ENCODE measurements around the gene CLDN11.

Gene CLDN11

GRCh38 chr3:170470063-170471016 lies 51.7 kb downstream of the CLDN11 start:
- no peak for DNase-seq (ENCODE audit: low read depth)

DNA sequence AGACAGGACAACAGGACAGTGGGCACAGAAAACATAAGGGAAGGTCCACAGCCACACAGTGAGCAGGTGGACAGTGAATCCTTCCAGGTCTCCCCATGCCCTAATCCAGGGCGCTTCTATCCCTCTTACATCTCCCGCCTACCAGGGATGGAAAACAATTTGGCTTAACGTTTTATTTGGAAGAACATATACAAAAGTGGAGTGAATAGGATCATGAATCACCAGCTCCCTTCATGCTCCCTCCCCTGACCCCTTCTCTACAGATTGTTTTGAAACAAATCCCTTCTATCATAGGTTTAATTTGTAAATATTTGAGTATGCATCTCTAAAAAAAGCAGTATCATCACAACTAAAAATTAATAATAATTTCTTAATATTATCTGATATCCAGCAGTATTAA lies 52.5 kb downstream of the CLDN11 start:
- no peak for DNase-seq (ENCODE audit: low read depth)

GRCh38 chr3:170473358-170473757 lies 54.7 kb downstream of the CLDN11 start:
- DNase-seq (ENCODE audit: low read depth), result no peak

DNA sequence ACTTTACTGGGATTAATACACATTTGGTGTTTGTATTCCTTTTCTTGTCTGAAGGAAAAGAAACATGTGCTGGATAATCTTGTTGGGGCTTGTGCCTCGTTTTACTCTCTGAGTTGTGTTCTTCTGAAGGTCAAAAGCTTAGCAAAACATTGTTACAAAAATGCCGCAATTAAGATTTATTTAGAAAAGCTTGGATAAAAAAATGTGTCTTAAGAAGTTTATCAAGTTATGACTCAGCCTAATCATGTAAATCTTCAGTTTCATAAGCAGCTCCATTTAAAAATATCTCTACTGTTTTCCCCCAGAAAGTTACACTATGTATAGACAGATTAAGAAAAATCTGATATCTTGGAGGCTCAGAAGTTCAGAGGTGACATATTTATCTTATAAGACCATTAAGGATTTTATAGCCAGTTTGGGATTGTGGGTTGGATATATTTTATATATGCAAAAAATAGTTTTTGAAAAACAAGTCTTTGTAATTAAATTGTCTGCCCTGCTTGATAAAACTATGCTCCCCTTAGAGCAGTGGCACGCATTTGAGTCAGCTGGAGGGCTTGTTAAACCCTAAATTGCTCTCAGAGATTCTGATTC lies 56.5 kb downstream of the CLDN11 start:
- DNase-seq (ENCODE audit: low read depth), result no peak

- DNase-seq (ENCODE audit: low read depth), result no peak
These were observed 57.6 kb downstream of the CLDN11 start for GRCh38 chr3:170476291-170476690.

DNA sequence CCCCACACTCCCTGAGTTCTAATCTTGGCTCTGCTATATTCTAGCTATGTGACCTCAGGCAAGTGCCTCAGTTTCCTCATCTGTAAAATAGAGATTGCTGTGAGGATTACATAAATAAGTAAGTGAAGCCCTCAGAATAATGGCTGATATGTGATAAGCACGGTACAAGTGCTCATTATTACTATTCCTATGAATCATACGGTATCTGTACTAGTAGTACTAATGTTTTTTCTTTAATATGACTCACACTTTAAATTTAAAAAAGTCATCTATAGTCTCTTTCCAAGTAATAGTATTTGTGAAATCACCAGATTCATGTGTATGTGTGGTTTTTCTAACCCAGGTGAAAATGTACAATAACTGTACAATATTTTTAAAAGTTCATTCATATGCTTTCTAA lies 58.7 kb downstream of the CLDN11 start:
- no peak for DNase-seq (ENCODE audit: low read depth)

DNA sequence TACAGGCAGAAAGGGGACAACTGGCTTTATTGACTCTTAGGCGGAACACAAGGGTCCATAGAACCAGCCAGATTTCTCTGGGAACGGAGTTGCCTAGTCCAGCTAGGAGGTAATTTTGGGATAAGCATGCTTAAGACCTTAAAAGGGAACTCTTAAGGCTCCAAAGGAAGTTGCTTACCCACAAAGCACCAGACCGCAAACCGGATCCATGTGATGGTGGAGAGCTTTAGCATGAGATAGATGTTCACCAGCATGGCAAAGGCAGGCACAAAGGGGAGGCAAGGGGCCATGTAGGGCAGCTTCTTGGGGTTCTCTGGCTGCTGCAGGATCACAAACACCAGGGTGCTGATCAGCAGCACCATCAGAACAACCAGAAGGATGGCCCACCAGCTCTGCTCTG lies 61.4 kb downstream of the CLDN11 start:
- no peak for DNase-seq (ENCODE audit: low read depth)

- DNase-seq (ENCODE audit: low read depth), result no peak
These were observed 63.5 kb downstream of the CLDN11 start for GRCh38 chr3:170482199-170482598.

DNA sequence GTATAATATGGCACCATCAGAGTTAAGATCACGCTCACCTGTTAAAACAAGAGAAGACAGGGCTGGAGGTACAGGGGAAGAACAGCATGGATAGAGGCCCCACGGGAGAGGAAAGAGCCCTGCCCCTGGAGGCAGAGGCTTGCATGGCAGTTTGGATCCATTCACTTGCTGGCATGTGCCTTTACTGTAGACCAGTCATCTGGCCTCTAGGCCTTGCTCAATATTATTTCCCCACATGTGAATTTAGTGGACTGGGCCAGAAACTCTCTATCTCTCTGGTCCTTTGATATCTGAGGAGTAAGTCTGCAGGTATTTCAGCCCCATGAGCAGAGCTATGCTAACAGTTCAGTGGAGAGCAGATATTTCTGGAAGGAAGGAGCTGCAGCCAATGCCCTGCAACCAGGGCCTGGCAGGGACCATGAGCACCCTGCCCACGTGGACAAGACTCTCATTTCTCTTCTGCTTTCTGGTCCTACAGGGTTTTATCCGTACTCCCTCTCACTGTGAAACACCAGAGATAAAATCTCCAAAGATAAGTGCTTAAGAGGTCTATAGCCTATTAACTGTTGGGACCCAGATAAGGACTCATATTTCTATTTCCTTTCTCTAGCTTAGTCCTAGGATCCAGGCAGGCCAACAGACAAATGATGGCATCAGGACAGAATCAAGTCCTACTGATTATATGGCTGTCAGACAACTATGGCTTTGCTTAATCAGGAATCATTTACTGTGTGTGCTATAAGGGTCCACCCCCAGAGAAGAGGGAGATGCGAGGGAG lies 65.0 kb downstream of the CLDN11 start:
- DNase-seq (ENCODE audit: low read depth), result no peak

All from stimulated activated CD4-positive, alpha-beta T cell treated with anti-CD3 and anti-CD28 coated beads, Interleukin-2, amount 100 ng/mL, for 4 hours (primary cell).